Activated CD4-positive, CD25-positive, alpha-beta regulatory T cell treated with anti-CD3 and anti-CD28 coated beads, Interleukin-2, amount 50 U/mL, for 24 hours (primary cell): Measurements from ENCODE around the gene SPPL3.
A peak's percentile ranks its signal among the peaks of the same experiment; 100 is the strongest.
"Not testable (repeated sequence)": the region's sequence is repeated elsewhere in the genome, so short reads cannot be mapped to it uniquely, and the experiment has no call there.

Source experiments
- ATAC-seq, 2 donors: fragments of 150-1000 bp; cut with Tn5 transposase; one replicate each; pipeline ENCODE4 v1.10.0; 2021; ENCODE audit warnings: mild to moderate bottlenecking in 1 of 2, moderate library complexity in 1 of 2

SPPL3 gene

GRCh38 chr12:120841525-120841924, 62.6 kb downstream of the SPPL3 start:
- ATAC-seq = no peak

GRCh38 chr12:120839503-120839902, 64.7 kb downstream of the SPPL3 start:
- ATAC-seq = no peak

- not testable (repeated sequence) for ATAC-seq
These were observed 65.4 kb downstream of the SPPL3 start for GRCh38 chr12:120838629-120839383.

- ATAC-seq = no peak
These were observed 68.0 kb downstream of the SPPL3 start for GRCh38 chr12:120836114-120836684.

GRCh38 chr12:120835657-120836056, 68.5 kb downstream of the SPPL3 start:
- no peak for ATAC-seq

GRCh38 chr12:120835304-120835612, 68.9 kb downstream of the SPPL3 start:
- ATAC-seq = peak; percentile 71 to 74

GRCh38 chr12:120834489-120835303, 69.5 kb downstream of the SPPL3 start:
- ATAC-seq = peak in 1 of 2 donors; percentile 11

GRCh38 chr12:120833849-120834248, 70.3 kb downstream of the SPPL3 start:
- peak; percentile 25 to 37 for ATAC-seq

- ATAC-seq = no peak
These were observed 71.4 kb downstream of the SPPL3 start for GRCh38 chr12:120832737-120833136.

GRCh38 chr12:120831648-120832267, 72.4 kb downstream of the SPPL3 start:
- ATAC-seq = no peak

- ATAC-seq = no peak
These were observed 73.2 kb downstream of the SPPL3 start for GRCh38 chr12:120830966-120831365.

- ATAC-seq = no peak
These were observed 73.9 kb downstream of the SPPL3 start for GRCh38 chr12:120830052-120830940.

GRCh38 chr12:120826335-120826734, 77.8 kb downstream of the SPPL3 start:
- ATAC-seq = no peak

GRCh38 chr12:120825337-120825736, 78.8 kb downstream of the SPPL3 start:
- ATAC-seq = no peak

- ATAC-seq = no peak
These were observed 81.2 kb downstream of the SPPL3 start for GRCh38 chr12:120822832-120823503.

GRCh38 chr12:120821878-120822277, 82.3 kb downstream of the SPPL3 start:
- peak; percentile 38 to 75 for ATAC-seq

GRCh38 chr12:120820884-120821510, 83.2 kb downstream of the SPPL3 start:
- ATAC-seq = peak; percentile 46 to 60

GRCh38 chr12:120818416-120818815, 85.7 kb downstream of the SPPL3 start:
- ATAC-seq = no peak

GRCh38 chr12:120817559-120818330, 86.4 kb downstream of the SPPL3 start:
- no peak for ATAC-seq

GRCh38 chr12:120816363-120816762, 87.8 kb downstream of the SPPL3 start:
- no peak for ATAC-seq
